ENCODE data around the gene CDIPT. TPM values are rescaled to one million over a fixed set of nuclear protein-coding genes. Genes with fewer than 3 reads are reported as not detected.

CDIPT gene
- total and polyA plus RNA-seq, 2 donors from 2014 or later, result 85.9 to 148 TPM

DNA sequence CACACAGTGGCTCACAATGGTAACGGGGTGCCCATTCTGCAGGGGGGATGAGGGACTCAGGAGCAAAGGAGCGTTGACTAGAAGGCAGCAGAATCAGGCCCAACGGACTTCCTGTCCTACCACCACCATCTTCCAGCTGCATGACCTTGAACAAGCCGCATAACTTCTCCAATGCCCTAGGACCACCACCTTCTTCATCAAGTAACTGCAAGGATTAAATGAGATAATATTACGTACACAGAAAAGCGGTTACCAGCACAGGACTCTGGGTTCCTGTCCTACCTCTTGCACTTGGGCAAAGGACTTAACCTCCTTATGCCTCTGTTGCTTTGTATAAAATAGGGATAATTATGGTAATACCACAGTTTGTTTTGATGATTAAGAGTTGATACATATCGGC is 41.9 kb upstream of the CDIPT start:
- no peak for FAIRE-seq
- H3K9me3 ChIP-seq (ENCODE audit: control insufficient read depth in 2 of 3, insufficient read depth in 1 of 3, low read length in 3 of 3), result no peaks in the 10 kb centered on the region
- intact Hi-C loops (cut with DNase I), result no loop called here
- DNase-seq, result no peak
- TF ChIP-seq, protein P1, sequence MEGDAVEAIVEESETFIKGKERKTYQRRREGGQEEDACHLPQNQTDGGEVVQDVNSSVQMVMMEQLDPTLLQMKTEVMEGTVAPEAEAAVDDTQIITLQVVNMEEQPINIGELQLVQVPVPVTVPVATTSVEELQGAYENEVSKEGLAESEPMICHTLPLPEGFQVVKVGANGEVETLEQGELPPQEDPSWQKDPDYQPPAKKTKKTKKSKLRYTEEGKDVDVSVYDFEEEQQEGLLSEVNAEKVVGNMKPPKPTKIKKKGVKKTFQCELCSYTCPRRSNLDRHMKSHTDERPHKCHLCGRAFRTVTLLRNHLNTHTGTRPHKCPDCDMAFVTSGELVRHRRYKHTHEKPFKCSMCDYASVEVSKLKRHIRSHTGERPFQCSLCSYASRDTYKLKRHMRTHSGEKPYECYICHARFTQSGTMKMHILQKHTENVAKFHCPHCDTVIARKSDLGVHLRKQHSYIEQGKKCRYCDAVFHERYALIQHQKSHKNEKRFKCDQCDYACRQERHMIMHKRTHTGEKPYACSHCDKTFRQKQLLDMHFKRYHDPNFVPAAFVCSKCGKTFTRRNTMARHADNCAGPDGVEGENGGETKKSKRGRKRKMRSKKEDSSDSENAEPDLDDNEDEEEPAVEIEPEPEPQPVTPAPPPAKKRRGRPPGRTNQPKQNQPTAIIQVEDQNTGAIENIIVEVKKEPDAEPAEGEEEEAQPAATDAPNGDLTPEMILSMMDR (IDR thresholded peaks at IDR 0.05; ENCODE audit: borderline replicate concordance, extremely low read depth, insufficient read depth), result no peak
- peaks cover 0 to 2% (median 0%) of the 10 kb centered on the region in 3 donors for H3K4me1 ChIP-seq (ENCODE audit: control insufficient read depth in 2 of 3, insufficient read depth in 2 of 3, low read depth in 1 of 3, low read length in 3 of 3)
- H3K27me3 ChIP-seq (ENCODE audit: control insufficient read depth, insufficient read depth, low read length), result no peaks in the 10 kb centered on the region
- H3K27ac ChIP-seq (ENCODE audit: low read depth in 2 of 2, low read length in 2 of 2), result no peak overlapping the region
- no peak overlapping the region for H3K4me3 ChIP-seq (ENCODE audit: low read length in 3 of 3)
- H3K9ac ChIP-seq (ENCODE audit: low read length in 3 of 3), result no peak overlapping the region
- H3K36me3 ChIP-seq (ENCODE audit: control insufficient read depth in 2 of 3, insufficient read depth in 3 of 3, low read length in 3 of 3), result no peaks in the 10 kb centered on the region

DNA sequence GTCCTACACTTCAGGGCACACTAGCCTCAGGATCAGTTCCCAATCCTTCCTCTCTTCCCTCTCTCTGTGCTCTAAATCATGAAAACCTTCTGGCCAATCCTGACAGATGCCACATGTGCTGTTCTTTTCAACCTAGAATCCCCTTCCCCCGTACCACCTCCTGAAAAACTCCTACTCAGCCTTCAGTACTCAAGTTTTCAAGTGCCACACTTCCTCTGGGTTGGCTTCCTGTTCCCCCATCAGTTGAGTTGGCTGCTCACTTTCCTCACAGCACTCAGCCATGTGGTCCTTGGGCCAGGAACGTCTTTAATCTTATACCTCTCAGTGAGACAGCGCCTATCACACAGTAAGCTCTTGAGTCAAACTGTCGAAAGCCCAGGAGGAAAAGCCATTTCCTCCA is 40.6 kb upstream of the CDIPT start:
- H3K9ac ChIP-seq (ENCODE audit: low read length in 3 of 3), result no peak overlapping the region
- FAIRE-seq, result no peak
- TF ChIP-seq, protein P1 (IDR thresholded peaks at IDR 0.05; ENCODE audit: borderline replicate concordance, extremely low read depth, insufficient read depth), result no peak
- no peak overlapping the region for H3K27ac ChIP-seq (ENCODE audit: low read depth in 2 of 2, low read length in 2 of 2)
- peaks cover 0 to 5% (median 3%) of the 10 kb centered on the region in 3 donors for H3K4me1 ChIP-seq (ENCODE audit: control insufficient read depth in 2 of 3, insufficient read depth in 2 of 3, low read depth in 1 of 3, low read length in 3 of 3)
- no peaks in the 10 kb centered on the region for H3K9me3 ChIP-seq (ENCODE audit: control insufficient read depth in 2 of 3, insufficient read depth in 1 of 3, low read length in 3 of 3)
- intact Hi-C loops (cut with DNase I), result no loop called here
- no peaks in the 10 kb centered on the region for H3K36me3 ChIP-seq (ENCODE audit: control insufficient read depth in 2 of 3, insufficient read depth in 3 of 3, low read length in 3 of 3)
- H3K4me3 ChIP-seq (ENCODE audit: low read length in 3 of 3), result no peak overlapping the region
- H3K27me3 ChIP-seq (ENCODE audit: control insufficient read depth, insufficient read depth, low read length), result no peaks in the 10 kb centered on the region
- no peak for DNase-seq

DNA sequence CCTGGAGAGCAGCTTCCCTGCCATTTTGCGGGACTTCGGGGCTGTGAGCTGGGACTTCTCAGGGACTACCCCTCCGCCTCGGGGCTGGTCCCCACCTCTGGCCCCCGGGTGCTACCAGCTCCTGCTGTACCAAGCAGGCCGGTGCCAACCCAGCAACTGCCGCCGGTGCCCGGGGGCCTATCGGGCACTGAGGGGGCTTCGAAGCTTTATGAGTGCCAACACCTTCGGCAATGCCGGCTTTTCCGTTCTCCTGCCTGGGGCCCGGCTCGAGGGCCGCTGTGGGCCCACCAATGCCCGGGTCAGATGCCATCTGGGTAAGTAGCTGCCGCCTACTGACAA is 38.5 kb upstream of the CDIPT start:
- Histone ChIP-seq H3K4me3 (ENCODE audit: low read length in 3 of 3) (no peak overlapping the region), H3K36me3 (ENCODE audit: control insufficient read depth in 2 of 3, insufficient read depth in 3 of 3, low read length in 3 of 3) (no peaks in the 10 kb centered on the region), H3K4me1 (ENCODE audit: control insufficient read depth in 2 of 3, insufficient read depth in 2 of 3, low read depth in 1 of 3, low read length in 3 of 3) (peaks cover 0 to 5% (median 3%) of the 10 kb centered on the region in 3 donors), H3K9ac (ENCODE audit: low read length in 3 of 3) (no peak overlapping the region), H3K27me3 (ENCODE audit: control insufficient read depth, insufficient read depth, low read length) (no peaks in the 10 kb centered on the region), H3K27ac (ENCODE audit: low read depth in 2 of 2, low read length in 2 of 2) (no peak overlapping the region), H3K9me3 (ENCODE audit: control insufficient read depth in 2 of 3, insufficient read depth in 1 of 3, low read length in 3 of 3) (no peaks in the 10 kb centered on the region)
- FAIRE-seq (no peak), DNase-seq (no peak)
- TF ChIP-seq, protein P1 (IDR thresholded peaks at IDR 0.05; ENCODE audit: borderline replicate concordance, extremely low read depth, insufficient read depth), result no peak
- intact Hi-C loops (cut with DNase I), result no loop called here

Data from kidney (tissue), 14 donors.